HL-60/S4 treated with phorbol 12-myristate 13-acetate at 8.2 ng/mL for 4 days and 3 days (cell line): Measurements from ENCODE around the gene DNAH1.

ENCODE experiments used
- in situ Hi-C: fragments of 300-500 bp; cut with MboI; formaldehyde crosslinking; loops from 2 replicates; pipeline ENCODE4 v1.15.0; 2022; ENCODE audit warnings: low sequenced_read_pairs

The DNAH1 gene

GRCh38 chr3:52383446-52383845 lies 67.3 kb downstream of the DNAH1 start:
- in situ Hi-C loops: no loop called here

- in situ Hi-C loops: no loop called here
Measured at GRCh38 chr3:52384019-52384761, 68.1 kb downstream of the DNAH1 start.

GRCh38 chr3:52385157-52385556 lies 69.0 kb downstream of the DNAH1 start:
- in situ Hi-C loops: no loop called here

GRCh38 chr3:52387481-52387880 lies 71.4 kb downstream of the DNAH1 start:
- in situ Hi-C loops: no loop called here

GRCh38 chr3:52388348-52388821 lies 72.3 kb downstream of the DNAH1 start:
- in situ Hi-C loops: no loop called here

- in situ Hi-C loops: no loop called here
Measured at GRCh38 chr3:52388933-52389332, 72.8 kb downstream of the DNAH1 start.

GRCh38 chr3:52391096-52391495 lies 75.0 kb downstream of the DNAH1 start:
- in situ Hi-C loops: no loop called here

- in situ Hi-C loops: no loop called here
Measured at GRCh38 chr3:52392216-52392930, 76.3 kb downstream of the DNAH1 start.

- in situ Hi-C loops: no loop called here
Measured at GRCh38 chr3:52393131-52393807, 77.2 kb downstream of the DNAH1 start.

GRCh38 chr3:52393959-52394670 lies 78.0 kb downstream of the DNAH1 start:
- in situ Hi-C loops: no loop called here

GRCh38 chr3:52394751-52395502 lies 78.8 kb downstream of the DNAH1 start:
- in situ Hi-C loops: no loop called here

GRCh38 chr3:52395503-52395865 lies 79.4 kb downstream of the DNAH1 start:
- in situ Hi-C loops: no loop called here

GRCh38 chr3:52396011-52396906 lies 80.1 kb downstream of the DNAH1 start:
- in situ Hi-C loops: no loop called here

GRCh38 chr3:52396907-52397591 lies 80.9 kb downstream of the DNAH1 start:
- in situ Hi-C loops: no loop called here

GRCh38 chr3:52397676-52398399 lies 81.7 kb downstream of the DNAH1 start:
- in situ Hi-C loops: no loop called here

- in situ Hi-C loops: no loop called here
Measured at GRCh38 chr3:52398670-52399081, 82.6 kb downstream of the DNAH1 start.

GRCh38 chr3:52399131-52399530 lies 83.0 kb downstream of the DNAH1 start:
- in situ Hi-C loops: no loop called here

- in situ Hi-C loops: no loop called here
Measured at GRCh38 chr3:52399593-52399992, 83.5 kb downstream of the DNAH1 start.
